Measurements from ENCODE around the gene CENPL. TPM values are rescaled to one million over a fixed set of nuclear protein-coding genes. Genes with fewer than 3 reads are reported as not detected.
A peak's percentile ranks its signal among the peaks of the same experiment; 100 is the strongest.
"Not testable (repeated sequence)": the region's sequence is repeated elsewhere in the genome, so short reads cannot be mapped to it uniquely, and the experiment has no call there.

Gene CENPL, protein sequence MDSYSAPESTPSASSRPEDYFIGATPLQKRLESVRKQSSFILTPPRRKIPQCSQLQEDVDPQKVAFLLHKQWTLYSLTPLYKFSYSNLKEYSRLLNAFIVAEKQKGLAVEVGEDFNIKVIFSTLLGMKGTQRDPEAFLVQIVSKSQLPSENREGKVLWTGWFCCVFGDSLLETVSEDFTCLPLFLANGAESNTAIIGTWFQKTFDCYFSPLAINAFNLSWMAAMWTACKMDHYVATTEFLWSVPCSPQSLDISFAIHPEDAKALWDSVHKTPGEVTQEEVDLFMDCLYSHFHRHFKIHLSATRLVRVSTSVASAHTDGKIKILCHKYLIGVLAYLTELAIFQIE
- total RNA-seq = 17.5 and 35.8 TPM in 2 replicates

DNA sequence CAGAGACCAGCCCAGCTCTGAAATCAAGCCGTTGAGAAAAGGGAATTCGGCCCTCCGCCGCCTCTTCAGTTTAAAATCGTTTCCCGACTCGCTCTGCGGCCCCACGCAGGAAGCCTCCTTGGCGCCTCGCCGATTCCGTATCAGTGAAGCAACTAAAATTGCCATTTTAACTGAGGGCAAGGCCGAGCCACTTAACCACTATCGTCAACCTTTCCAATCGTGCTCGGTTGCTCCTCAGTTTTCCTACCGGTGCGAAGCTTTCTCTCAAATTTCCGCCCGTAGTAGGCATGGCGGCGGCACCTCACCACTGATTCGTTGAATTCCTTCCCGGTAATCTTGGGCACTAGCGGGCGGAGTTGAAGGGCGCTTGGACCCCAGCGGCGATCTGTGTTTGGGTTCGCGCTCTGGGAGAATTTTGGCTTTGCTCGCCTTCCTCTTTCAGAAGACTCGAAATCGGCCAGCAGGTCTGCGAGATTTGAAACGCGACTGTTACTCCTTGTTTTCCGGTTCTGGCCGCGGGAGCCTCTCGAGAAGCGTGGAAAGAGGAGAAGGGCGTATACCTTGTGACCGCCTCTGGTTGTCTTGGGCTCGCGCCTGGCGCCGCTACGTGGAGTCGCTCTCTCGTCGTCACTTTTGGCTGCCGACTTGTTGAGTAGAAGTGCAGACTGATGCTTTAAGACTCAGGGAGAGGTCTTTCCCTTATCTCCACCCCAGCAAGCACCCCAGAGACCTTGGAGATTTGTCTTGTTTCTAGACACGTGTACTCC, at the start of gene CENPL, which contains the start of gene DARS2:
Gene CENPL, minus strand, starts transcription at position 569 of the 767 bp plus-strand sequence. CDS start 13,584 bp downstream, outside the sequence.
Gene DARS2, plus strand, starts transcription at position 359 of the 767 bp plus-strand sequence. CDS start 557 bp downstream, outside the sequence.
- DNase-seq (ENCODE audit: low read depth, low spot score) = peak; percentile 96

DNA sequence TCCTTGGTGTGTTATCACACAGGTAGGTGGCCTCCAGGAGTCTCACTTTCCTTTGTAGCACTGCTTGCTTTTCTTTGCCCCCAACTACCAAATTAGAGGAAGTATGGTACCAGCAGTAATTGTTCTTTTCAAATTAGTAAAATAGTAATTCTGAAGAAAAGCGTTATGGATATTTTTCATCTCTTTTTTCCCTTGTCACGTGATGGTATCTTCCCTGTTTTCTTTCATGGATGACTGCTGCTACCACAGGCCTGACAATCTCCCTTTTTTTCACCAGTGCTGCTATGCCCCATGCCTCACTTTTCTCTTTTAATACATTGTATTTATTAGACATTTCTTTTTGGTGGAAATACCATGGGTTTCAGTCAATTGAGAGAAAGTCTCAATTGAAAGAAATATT, 46.8 kb upstream of the CENPL start:
- no peak for DNase-seq (ENCODE audit: low read depth, low spot score)

DNA sequence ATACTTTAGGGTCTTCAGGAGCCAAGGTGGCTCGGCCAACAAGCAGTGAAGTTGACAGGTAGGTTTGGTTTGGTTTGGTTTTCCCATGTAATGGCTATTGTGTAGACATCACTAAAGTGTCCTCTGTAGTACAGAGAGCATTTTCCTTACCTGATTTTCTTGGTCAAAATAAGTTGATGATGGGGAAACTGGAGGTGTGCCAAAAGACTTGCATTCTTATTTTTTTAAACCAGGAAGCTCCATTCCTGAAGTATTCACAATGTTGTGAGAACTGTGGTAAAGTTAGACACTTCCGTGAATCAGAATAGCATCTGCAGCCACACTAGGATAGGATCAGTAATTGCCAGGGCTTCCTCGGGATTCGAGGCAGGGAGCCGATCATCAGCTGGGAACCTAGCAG, 46.4 kb upstream of the CENPL start:
- no peak for DNase-seq (ENCODE audit: low read depth, low spot score)

DNA sequence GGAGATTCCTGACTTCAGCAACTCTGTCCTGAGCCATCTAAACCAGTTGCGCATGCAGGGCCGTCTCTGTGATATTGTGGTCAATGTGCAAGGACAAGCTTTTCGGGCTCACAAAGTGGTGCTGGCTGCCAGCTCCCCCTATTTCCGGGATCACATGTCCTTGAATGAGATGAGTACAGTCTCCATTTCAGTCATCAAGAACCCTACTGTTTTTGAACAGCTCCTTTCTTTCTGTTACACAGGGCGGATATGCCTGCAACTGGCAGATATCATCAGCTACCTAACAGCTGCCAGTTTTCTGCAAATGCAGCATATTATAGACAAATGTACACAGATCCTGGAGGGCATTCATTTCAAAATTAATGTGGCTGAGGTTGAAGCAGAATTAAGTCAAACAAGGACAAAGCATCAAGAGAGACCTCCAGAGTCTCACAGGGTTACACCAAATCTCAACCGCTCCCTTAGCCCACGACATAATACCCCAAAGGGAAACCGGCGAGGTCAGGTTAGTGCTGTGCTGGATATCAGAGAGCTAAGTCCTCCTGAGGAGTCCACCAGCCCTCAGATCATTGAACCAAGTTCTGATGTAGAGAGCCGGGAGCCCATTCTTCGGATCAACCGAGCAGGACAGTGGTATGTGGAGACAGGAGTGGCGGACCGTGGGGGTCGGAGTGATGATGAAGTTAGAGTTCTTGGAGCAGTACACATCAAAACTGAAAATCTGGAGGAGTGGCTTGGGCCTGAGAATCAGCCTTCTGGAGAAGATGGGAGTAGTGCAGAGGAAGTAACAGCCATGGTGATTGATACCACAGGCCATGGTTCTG, 45.8 kb upstream of the CENPL start:
- peak; percentile 51 for DNase-seq (ENCODE audit: low read depth, low spot score)

DNA sequence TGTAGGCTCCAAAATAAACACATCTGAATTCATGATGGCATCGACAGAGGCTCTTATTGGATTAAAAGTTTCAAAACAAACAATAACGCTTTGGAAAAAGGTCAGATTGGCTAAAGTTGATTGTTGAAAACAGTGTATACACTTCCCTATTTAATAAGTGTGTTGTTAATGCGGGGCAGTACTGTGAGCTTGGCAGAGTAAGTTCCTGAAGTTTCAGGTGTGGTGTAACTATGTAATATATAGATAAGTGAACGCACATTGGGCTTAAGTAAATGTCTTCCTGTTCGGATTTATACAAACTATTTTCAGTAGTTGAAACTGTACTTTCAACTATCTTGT, 44.3 kb upstream of the CENPL start:
- no peak for DNase-seq (ENCODE audit: low read depth, low spot score)

DNA sequence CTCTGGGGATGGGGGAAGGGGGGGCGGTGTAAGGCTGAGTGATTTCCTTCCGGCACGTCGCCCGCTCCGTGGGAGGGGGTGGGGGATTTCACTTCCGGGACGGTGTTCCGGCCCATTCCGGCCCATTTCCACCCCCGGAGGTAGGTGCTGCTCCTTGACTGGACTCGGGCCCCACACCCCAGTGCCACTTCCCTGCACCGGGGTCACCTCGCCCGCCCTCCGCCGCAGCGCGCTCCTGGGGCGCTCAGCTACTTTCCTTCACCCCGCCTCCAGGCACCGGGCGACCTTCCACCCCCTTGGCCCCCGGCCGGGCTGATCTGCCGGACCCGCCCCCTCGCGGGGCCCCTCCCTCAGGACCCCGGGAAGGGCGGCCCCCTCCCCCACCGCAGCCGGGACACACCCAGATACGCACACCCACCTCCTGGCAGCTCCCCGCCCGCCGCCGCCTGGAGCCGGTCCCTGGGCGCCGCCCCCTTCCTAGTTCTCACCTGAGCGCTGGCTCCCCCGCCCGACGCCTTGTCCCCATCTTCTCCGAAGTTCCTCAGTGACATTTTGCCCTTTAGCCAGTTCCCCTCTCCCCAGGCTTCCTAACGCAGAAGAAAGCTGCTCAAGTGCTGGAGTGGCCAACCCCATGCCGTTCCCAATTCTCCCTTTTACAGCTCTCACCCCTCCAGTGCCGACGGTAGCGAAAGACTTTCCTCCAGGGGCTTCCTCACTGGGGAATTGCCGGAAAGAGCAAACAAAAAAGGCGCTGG, 43.8 kb upstream of the CENPL start, which contains the start of gene ZBTB37:
Gene ZBTB37, plus strand, starts transcription at position 115 of the 755 bp plus-strand sequence. CDS start 1,846 bp downstream, outside the sequence.
- DNase-seq (ENCODE audit: low read depth, low spot score) = peak; percentile 45

DNA sequence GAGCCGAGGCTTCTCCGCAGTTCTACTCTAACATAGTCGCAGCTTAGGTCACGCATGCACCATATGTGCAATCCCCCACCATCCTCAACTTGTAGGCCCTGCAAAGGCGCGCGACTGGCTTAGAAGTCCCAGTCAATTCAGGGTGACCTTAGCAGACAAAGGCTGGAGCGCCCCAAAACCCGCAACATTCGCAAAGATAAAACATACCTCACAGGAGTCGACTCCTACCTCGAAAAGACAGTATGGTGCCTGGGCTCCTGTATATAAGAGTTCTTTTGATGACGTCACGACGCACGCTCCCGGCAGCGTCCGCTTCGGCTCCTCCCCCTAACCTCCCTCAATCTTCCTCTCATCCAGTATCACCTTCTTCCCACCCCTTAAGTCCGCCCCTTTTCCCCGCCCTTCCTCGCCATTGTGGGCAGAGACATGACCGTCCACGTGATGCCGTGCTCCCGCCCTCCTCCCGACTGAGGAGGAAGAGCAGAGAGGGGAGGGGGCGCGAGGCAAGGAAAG, 43.1 kb upstream of the CENPL start, which contains the start of gene GAS5:
Gene GAS5, minus strand, starts transcription at position 237 of the 513 bp plus-strand sequence.
- DNase-seq (ENCODE audit: low read depth, low spot score) = peak; percentile 99

DNA sequence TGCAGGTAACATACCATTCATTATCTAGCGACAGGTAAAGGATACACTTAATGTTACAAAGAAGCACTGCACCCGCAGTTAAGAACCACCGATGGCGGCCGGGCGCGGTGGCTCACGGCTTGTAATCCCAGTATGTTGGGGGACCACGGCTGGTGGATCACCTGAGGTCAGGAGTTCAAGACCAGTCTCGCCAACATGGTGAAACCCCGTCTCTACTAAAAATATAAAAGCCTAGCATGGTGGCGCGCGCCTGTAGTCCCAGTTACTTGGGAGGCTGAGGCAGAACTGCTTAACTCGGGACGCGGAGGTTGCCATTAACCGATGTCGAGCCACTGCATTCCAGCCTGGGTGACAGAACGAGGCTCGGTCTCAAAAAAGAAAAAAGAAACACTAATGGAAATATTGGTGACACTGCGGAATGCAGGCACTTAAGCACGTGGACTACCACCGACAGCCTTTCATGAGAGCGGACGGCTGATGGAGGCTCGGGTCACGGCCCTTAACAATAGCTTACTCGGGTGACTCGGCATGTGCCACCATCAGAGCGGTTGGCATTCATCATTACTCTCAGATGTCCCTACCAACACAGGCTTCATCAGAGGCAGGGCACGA, 42.6 kb upstream of the CENPL start:
- peak; percentile 17 for DNase-seq (ENCODE audit: low read depth, low spot score)

DNA sequence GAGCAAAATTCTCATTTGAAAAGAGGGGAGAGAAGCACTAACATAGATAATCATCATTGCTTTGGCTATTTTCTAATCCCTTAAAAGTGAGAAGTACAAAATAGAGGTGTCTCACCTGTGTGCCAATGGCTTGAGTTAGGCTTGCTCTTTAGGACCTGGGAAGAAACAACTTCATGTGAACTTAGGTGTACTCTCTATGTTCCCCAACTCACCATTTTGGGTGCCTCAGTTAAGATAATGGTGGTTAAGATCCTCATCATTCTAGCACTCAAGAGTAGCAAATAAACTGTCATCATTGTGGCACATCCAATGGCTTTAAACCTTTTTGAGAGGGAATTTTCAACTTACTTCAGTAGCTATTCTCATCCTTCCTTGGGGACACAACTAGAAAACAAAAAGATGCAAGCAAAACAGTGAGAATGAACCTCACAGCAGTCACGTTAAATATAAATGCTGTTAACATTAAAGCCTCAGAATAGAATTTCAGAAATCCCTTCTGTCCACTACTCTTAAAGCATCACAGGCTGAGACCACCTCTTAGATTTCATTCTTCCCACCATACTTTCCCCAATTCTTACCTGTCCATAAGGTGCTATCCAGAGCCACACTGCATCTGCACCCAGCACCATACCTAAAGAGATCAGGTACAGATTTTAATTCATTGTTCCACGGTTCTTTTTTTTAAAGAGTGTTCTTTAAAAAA, 41.9 kb upstream of the CENPL start:
- DNase-seq (ENCODE audit: low read depth, low spot score) = no peak

DNA sequence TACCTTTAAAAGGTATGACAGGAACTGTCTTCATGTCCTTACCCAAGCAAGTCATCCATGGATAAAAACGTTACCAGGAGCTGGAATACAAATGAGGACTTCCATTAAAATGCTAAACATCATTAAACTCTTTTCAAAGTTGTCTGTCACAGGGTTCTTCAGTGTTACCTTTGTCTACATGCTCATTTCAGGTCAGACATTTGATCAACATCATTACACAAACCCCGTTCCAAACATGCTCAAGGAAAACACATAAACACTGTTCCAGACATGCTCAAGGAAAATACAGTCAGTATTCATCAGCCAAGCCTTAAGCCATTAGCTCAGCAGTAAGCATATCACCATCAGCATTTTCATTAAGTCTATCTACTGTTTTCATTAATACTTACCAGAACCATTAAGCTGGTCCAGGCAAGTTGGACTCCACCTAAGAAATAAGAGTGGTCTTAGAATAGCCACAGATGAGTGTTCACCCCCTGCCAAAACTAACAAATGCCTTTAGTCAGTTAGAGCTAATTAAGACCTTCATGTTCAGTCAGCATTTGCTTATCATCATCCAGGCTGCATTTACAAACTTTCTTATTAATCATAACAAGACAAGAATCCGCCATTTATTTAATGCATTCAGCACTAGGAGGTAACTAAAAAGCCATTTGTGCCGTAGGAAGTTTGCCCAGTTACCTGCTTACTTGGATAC, 40.9 kb upstream of the CENPL start:
- no peak for DNase-seq (ENCODE audit: low read depth, low spot score)

DNA sequence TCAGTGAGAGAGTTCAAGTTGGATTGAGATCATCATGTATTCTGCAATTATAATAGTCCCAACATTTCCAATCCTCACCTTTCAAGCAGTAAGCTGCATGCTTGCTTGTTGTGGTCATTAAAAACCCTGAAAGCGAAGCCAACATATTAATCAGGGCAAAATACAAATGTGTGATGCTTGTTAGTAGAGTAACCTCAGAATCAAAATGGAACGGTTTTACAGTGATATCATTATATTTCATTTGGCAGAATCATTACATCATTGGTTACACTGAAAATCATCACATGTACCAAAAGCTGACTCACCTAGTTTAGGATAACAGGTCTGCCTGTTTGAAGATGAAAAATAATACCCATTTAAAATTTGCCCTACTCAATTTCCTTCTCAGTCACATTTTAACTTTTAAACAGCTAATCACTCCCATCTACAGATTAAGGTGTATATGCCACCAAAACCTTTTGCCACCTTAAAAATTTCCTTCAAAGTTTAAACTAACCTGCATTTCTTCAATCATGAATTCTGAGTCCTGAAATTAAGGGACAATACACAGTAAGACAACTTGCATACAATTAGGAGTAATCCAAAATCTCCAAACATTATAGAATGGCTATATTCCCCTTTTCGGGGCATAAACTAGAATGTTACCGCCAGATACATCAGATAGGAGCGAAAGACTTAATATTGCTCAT, 39.6 kb upstream of the CENPL start:
- no peak for DNase-seq (ENCODE audit: low read depth, low spot score)

DNA sequence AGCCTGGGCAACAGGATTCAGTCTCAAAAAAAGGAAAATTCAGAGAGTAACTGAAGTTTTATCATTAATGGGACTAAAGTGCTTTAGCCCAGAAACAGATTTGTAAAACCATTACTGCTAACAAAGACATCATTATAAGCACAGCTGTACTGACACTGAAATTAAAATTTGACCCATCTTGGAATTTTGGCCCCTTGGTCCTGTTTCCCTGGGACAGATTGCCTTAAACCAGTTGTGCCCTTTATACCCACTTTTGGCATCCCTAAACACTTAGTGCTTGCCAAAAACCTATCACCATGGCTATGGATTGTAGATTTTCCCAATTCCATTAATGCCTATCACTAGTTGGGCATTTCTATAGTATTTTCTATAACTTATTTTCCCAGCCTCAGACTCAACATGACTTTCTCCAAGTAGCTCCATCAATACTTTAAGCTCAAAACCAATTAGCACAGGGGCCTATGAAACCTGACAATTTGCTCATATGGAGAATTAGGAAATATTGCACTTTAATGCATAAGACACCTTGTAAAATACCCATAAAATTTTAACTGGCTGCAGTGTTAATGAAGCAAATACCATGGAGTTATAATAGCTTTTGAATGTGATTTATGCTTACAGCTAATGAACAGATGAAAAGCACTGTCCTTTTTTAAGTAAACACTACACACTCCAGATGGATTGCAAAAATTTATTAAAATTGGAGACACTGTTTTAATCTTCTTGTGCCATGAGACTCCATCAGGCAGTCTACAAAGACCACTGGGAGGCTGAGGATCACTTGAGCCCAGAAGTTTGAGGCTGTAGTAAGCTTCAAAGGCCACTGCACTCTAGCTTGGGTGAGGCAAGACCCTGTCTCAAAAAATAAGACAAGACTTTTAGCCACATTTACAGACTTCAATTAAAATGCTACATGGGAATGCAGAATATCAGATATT, 38.8 kb upstream of the CENPL start:
- no peak for DNase-seq (ENCODE audit: low read depth, low spot score)

DNA sequence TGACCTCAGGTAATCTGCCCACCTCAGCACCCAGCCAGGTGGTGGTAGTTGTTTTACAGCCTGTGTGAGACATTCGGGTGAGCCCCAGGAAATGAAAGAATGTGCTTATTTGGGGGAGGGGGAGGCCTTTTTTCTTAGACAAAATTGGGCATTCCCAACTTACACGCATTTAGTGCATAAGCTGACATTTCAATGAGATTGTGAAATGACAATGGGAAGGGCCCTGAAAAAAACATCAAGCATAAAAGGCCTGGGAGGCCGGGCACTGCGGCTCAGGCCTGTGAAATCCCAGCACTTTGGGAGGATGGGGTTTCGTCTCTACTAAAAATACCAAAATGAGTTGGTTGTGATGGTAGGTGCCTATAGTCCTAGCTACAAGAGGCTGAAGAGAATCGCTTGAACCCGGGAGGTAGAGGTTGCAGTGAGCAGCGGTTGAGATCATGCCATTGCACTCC, 38.1 kb upstream of the CENPL start:
- no peak for DNase-seq (ENCODE audit: low read depth, low spot score)

DNA sequence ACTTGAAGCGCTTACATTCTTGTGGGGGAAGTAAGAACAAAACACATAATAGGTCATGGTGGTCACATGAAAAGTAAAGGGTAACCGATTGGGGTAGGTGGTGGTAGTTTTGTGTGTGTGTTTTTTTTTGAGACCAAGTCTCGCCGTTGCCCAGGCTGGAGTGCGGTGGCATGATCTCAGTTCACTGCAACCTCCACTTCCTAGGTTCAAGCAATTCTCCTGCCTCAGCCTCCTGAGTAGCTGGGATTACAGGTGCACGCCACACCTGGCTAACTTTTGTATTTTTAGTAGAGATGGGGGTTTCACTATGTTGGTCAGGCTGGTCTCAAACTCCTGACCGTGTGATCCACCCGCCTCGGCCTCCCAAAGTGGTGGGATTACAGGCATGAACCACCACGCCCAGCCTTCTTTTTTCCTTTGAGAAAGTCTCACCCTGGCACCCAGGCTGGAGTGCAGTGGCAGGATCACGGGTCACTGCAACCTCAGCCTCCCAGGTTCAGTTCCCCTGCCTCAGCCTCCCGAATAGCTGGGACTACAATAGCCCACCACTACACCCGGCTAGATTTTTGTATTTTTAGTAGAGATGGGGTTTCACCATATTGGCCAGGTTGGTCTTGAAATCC, 37.6 kb upstream of the CENPL start:
- DNase-seq (ENCODE audit: low read depth, low spot score) = not testable (repeated sequence)

DNA sequence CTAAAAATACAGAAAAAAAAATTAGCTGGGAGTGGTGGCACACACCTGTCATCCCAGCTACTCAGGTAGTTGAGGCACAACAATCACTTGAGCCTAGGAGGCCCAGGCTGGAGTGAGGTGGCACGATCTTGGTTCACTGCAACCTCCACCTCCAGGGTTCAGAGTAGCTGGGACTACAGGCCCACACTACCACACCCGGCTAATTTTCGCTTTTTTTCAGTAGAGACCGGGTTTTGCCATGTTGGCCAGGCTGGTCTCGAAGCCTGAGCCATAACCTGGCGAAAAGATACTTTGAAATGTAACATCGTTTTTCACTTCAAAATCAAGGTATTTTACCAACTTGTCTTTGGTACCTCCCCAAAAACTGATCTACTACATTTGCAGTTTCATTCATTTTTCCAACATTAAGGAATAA, 37.1 kb upstream of the CENPL start:
- no peak for DNase-seq (ENCODE audit: low read depth, low spot score)

DNA sequence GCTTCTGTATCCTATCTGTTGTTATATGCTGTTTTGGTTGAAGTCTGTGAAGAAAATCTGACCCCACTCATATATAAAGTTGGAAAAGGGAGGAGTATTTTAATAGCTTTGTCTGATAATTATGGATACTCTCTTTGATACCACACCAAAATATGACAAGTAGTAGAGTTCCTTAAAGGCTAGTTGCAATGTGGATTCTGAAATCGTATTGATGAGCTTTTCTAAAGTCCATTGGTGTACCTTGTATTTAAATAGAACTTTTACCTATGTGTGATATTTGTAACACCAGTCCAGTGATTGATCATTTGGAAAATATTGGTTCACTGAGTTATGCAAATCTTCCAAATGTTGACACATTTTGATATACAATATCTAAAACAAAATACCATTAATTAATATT, 35.4 kb upstream of the CENPL start:
- no peak for DNase-seq (ENCODE audit: low read depth, low spot score)

DNA sequence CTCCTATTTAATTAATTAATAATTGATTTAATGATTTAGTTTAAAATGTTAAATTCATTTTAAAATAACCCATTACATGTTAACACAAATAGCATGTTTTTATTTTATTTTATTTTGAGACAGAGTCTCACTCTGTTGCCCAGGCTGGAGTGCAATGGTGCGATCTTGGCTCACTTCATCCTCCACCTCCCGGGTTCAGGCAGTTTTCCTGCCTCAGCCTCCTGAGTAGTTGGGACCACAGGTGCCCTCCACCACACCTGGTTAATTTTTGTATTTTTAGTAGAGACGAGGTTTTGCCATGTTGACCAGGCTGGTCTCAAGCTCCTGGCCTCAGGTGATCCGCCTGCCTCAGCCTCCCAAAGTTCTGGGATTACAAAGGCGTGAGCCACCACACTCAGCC, 34.9 kb upstream of the CENPL start:
- DNase-seq (ENCODE audit: low read depth, low spot score) = not testable (repeated sequence)

Measured in pulmonary artery endothelial cell (primary cell).